ENCODE results near the gene PERM1. TPM values are rescaled to one million over a fixed set of nuclear protein-coding genes. Genes with fewer than 3 reads are reported as not detected.
"Not testable (repeated sequence)": the region's sequence is repeated elsewhere in the genome, so short reads cannot be mapped to it uniquely, and the experiment has no call there.

PERM1 gene
- total RNA-seq, 1 donor from 2014 or later = not detected

- intact Hi-C loops (cut with micrococcal nuclease) = loop anchor here (1.0 kb wide), 2 partner anchors 13 to 40 kb away; partner anchors contain the start of gene ISG15
Measured at GRCh38 chr1:999725-1000356, 17.9 kb upstream of the PERM1 start, which contains the start of gene HES4. TSS of gene HES4 (minus strand) at chr1:1000097. CDS start at chr1:999973, 124 bp downstream.

DNA sequence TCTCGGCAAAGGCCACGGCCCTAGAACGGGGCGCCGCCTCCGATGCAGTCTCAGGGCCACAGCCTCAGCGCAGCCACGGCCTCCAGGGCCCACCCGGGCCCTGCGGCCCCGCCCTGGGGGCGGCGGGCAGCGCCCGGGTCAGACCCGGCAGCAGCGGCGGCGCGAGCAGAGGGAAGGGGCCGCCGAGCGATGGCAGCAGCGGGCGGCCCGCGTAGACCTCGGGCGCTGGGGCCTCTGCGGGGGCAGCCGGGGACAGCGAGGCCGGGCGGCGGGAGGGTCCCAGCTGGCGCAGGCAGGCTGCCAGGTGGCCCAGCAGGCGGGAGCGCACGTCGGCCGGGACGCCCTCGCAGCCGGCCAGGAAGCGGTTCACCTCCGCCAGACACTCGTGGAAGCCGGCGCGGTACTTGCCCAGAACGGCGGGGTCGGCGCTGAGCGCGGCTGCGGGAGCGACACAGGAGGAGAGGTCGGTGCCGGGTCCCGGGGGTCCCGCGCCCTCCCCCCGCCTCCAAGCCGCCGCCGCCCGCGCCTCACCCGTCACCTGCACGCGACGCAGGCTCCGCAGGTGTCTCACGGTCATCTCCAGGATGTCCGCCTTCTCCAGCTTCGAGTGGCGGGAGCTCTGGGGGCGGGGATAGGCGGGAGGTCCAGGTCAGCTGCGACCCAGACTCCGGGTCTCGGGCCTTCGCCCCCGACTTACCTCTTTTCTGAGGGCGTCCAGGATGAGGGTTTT lies 17.3 kb upstream of the PERM1 start:
- intact Hi-C loops (cut with micrococcal nuclease) = no loop called here

GRCh38 chr1:998745-998994 lies 16.8 kb upstream of the PERM1 start:
- intact Hi-C loops (cut with micrococcal nuclease) = no loop called here

GRCh38 chr1:997993-998744 lies 16.3 kb upstream of the PERM1 start:
- intact Hi-C loops (cut with micrococcal nuclease) = no loop called here

DNA sequence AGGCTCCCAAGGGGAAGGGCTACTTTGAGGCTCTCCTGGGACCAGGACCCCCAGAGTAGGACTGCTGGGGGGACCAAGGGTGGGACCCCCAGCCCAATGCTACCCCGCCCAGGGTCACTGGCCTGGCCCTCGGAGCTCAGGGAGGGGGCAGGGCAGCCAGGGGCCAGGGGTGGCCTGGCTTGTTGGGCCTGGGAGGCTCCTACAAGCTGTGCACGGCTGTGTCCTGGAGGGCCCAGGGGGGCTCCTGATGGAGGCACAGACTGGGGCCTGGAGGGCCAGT lies 15.8 kb upstream of the PERM1 start:
- intact Hi-C loops (cut with micrococcal nuclease) = no loop called here

GRCh38 chr1:996851-997712 lies 15.2 kb upstream of the PERM1 start:
- intact Hi-C loops (cut with micrococcal nuclease) = no loop called here

DNA sequence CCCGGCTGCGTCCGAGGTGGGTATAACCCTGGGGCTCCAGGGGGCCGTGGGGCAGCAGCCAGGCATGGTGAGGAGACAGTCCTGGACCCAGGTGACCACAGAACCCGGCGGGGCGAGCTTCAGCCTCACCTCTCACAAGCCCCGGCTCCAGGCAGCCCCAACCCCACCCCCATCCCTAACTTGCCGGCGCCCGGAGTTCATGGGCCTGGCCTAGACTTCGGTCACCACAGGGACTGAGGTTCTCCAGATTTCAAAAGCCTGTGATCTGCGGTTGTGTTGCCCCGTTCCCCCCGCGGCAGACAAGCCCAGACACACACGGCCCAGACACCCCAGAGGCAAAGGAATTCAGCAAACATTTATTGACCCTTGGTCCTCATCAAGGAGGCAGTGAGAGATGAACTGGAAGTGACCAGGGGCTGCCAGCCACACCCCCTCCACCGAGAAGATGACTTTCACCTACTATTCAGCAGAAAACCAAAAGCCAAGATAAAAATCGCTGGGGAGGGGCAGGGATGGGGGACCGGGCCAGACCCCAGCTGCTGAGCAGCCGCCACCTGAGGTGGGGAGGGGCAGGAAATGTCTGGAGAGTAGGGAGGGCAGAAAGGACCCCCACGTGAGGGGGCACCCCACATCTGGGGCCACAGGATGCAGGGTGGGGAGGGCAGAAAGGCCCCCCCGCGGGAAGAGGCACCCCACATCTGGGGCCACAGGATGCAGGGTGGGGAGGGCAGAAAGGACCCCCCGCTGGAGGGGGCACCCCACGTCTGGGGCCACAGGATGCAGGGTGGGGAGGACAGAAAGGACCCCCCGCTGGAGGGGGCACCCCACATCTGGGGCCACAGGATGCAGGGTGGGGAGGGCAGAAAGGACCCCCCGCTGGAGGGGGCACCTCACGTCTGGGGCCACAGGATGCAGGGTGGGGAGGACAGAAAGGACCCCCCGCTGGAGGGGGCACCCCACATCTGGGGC lies 14.1 kb upstream of the PERM1 start:
- intact Hi-C loops (cut with micrococcal nuclease) = no loop called here

DNA sequence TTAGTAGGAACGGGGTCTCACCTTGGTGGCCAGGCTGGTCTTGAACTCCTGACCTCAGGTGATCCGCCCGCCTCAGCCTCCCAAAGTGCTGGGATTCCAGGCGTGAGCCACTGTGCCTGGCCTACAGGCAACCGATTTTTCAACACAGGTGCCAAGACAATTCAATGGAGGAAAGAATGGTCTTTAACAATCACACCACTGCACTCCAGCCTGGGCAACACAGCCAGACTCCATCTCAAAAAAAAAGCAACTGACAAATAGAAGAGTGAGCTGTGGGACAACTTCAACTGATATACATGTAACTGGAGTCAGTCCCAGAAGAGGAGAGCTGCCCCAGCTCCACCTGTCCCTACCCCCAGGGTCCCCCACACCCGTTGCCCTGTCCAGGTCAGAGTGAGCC lies 12.7 kb upstream of the PERM1 start:
- intact Hi-C loops (cut with micrococcal nuclease) = not testable (repeated sequence)

GRCh38 chr1:993379-993995 lies 11.6 kb upstream of the PERM1 start:
- intact Hi-C loops (cut with micrococcal nuclease) = no loop called here

DNA sequence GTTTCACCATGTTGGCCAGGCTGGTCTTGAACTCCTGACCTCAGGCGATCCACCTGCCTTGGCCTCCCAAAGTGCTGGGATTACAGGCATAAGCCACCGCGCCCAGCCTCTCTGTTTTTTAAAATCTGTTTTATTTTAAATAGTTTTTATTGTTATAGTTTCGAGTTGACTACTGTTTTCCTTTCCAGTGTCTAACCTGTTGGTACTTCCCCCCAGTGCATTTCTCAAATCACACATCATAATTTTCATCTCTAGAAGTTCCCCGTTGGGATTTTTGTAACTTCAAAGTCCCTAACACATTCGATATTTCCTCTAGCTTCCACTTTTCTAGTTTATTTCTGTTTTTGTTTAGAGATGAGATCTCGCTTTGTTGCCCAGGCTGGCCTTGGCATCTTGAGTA lies 10.5 kb upstream of the PERM1 start:
- intact Hi-C loops (cut with micrococcal nuclease) = no loop called here

DNA sequence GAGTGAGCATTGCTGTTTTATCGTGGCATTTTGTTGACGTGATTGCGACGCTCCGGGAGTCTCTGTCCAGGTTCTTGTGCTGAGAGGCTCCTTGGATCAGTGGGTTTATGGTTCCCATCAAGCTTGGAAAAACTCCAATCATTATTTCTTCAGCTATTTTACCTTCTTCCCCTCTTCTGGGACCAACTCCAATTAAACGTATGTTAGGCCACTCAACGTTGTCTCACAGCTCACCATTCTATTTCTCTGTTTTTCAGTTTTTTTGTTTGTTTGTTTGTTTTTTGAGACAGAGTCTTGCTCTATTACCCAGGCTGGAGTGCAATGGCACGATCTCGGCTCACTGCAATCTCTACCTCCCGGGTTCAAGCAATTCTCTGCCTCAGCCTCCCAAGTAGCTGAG lies 10.0 kb upstream of the PERM1 start:
- intact Hi-C loops (cut with micrococcal nuclease) = no loop called here

DNA sequence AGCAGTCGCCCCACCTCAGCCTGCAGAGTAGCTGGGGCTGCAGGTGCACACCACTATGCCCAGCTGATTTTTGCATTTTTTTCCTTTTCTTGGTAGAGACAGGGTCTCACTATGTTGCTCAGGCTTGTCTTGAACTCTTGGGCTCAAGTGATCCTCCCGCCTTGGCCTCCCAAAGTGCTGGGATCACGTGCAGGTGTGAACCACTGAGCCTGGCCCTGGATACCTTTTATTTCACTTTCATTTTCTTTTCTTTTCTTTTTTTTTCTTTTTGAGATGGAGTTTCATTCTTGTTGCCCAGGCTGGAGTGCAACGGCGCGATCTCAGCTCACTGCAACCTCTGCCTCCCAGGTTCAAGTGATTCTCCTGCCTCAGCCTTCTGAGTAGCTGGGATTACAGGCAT lies 9.4 kb upstream of the PERM1 start:
- intact Hi-C loops (cut with micrococcal nuclease) = not testable (repeated sequence)

DNA sequence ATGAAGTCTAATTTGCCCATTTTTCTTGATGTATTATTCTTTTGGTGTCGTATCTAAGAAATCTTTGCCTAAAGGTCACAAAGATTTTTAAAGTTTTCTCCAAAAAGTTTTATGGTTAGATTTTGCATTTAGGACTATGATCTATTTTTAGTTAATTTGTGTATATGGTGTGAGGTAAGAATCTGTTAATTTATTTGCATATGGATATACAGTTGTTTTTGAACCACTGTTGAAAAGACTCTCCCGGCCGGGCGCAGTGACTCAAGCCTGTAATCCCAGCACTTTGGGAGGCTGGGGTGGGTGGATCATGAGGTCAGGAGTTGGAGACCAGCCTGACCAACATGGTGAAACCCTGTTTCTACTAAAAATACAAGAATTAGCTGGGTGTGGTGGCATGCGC lies 6.2 kb upstream of the PERM1 start:
- intact Hi-C loops (cut with micrococcal nuclease) = not testable (repeated sequence)

DNA sequence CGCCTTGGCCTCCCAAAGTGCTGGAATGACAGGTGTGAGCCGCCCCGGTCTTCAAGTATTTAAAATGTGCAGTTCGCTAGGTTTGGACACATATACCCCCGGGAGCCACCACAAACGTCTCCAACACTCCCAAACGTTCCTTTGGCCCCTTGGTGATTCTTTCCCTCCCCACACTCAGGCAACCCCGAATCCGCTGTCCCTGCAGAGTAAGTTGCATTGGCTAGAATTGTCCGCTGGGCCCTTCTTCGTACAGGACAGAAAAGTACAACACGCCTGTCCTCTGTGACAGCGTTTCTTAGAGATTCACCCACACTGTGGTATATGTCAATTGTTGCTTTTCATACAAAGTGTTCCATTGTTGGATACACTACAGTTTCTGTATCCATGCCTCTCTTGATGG lies 3.2 kb upstream of the PERM1 start:
- intact Hi-C loops (cut with micrococcal nuclease) = no loop called here

DNA sequence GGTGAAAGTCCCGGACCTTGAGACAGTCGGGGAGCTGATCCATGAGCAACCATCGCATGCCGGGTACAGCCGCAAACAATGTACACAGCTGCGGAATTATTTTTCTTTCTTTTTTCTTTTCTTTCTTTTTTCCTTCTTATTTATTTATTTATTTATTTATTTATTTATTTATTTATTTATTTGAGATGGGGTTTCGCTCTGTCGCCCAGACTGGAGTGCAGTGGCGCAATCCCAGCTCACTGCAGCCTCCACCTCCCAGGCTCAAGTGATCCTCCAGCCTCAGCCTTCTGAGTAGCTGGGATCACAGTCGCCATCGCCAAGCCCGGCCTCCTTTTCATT lies 2.6 kb upstream of the PERM1 start:
- intact Hi-C loops (cut with micrococcal nuclease) = loop anchor here (1.0 to 5.0 kb wide), 2 partner anchors 80 to 308 kb away; no protein-coding TSS in a partner anchor

DNA sequence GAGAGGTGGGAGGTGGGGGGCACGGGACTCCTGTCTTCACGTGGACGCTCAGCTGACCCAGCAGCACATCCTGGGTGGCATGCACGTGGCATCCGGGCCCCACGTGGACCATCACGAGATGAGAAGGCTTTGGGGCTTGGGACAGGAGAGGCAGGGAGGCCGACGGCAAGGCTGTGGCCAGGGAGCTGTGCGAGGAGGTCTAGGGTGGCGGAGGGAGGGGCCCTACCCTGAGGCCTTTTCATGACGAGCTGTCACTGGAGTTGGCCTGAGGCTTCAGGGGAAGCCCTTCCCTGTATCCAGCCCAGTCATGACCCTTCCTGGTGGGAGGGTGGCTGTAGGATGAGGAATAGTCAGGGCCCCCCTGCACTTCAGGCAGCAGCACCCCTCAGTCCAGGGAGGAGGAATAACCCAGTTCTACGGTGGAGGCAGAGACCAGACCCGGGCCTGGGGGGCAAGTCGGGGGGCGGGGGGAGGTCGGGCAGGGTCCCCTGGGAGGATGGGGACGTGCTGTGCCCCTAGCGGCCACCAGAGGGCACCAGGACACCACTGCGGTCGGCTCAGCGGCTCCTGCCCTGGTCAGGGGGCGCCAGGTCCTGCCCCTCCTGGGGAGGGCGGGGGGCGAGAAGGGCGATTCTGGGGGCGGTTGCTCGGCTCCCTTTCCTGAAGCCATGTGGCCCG lies 2.0 kb upstream of the PERM1 start:
- intact Hi-C loops (cut with micrococcal nuclease) = loop anchor here (1.0 to 5.0 kb wide), 2 partner anchors 80 to 308 kb away; no protein-coding TSS in a partner anchor

DNA sequence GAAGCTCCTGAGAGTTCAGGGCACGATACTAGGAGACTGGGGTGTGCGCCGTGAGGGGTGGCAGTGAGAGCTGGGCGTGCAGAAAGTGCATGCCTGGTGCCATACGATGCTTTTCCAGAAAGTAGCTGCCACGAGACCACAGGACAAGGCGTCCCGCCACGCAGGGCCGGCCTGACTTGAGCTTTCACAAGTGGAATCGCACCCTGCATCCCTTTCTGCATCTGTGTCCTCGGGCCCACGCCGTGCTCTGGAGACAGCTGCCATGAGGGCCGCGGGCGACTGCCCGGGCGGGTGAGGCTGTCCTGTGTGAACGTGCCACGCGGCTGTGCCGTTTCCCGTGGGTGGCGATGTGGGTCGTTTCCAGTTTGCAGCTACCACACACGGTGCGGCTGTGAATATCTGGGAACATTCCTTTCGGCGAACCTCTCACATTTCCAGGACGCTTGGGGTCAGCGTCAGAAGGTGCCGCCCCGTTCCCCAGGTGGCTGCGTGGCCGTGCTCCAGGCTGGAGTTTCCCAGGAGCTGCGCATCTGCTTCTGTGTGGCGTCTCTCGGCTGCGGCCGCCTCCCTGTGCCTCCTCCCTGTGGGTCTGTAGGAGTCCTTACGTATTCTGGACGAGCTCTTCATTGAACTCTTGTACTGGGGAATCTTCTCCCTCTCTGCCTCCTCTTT lies 1.0 kb upstream of the PERM1 start:
- intact Hi-C loops (cut with micrococcal nuclease) = loop anchor here (5.0 kb wide), 1 partner anchor 309 kb away; no protein-coding TSS in a partner anchor

GRCh38 chr1:981491-981954 lies 370 bp downstream of the PERM1 start:
- intact Hi-C loops (cut with micrococcal nuclease) = loop anchor here (5.0 kb wide), 1 partner anchor 311 kb away; no protein-coding TSS in a partner anchor

All from T-helper 1 cell treated with Interleukin-12 subunit alpha and Interleukin-12 subunit beta and Interleukin-4 antibody, amounts not matched to agents 30 ng/mL and 1 ng/mL, for 36 hours (primary cell).